ENCODE measurements around the gene AMOTL1.

The AMOTL1 gene

GRCh38 chr11:94775567-94776327, 7.6 kb downstream of the AMOTL1 start:
- ChIA-PET CTCF (no interaction called here), POLR2A (no interaction called here)
- TF ChIP-seq LEF1 (IDR thresholded peaks at IDR 0.05; ENCODE audit: borderline replicate concordance), result no peak
- no peak for TF ChIP-seq L3MBTL2 (conservative IDR thresholded peaks at IDR 0.05)
- no peak for TF ChIP-seq BHLHE40 (IDR thresholded peaks at IDR 0.05; ENCODE audit: borderline replicate concordance)
- no peak for TF ChIP-seq SP1 (IDR thresholded peaks at IDR 0.05)
- no peak for TF ChIP-seq PKNOX1 (IDR thresholded peaks at IDR 0.05)
- TF ChIP-seq SUZ12 (IDR thresholded peaks at IDR 0.05), result no peak
- no peak for TF ChIP-seq FOXM1 (IDR thresholded peaks at IDR 0.05; ENCODE audit: borderline replicate concordance)
- TF ChIP-seq NFRKB (IDR thresholded peaks at IDR 0.05), result no peak
- no peak for DNase-seq (ENCODE audit: extremely low spot score)

- no peak for TF ChIP-seq NFRKB (IDR thresholded peaks at IDR 0.05)
- TF ChIP-seq FOXM1 (IDR thresholded peaks at IDR 0.05; ENCODE audit: borderline replicate concordance), result no peak
- peak; percentile 40; the same call in 1 of the 2 replicates for TF ChIP-seq L3MBTL2 (conservative IDR thresholded peaks at IDR 0.05)
- ChIA-PET POLR2A (no interaction called here), CTCF (interaction anchor here (0.9 kb wide), 1 partner anchor 10 kb away, joined by 4 read pairs; no protein-coding TSS in a partner anchor)
- DNase-seq (ENCODE audit: extremely low spot score), result no peak
These were observed 8.5 kb downstream of the AMOTL1 start for GRCh38 chr11:94776351-94777321.

GRCh38 chr11:94780432-94780831, 12.3 kb downstream of the AMOTL1 start:
- ChIA-PET POLR2A (no interaction called here), CTCF (no interaction called here)
- DNase-seq (ENCODE audit: extremely low spot score), result no peak
- no peak for TF ChIP-seq BHLHE40 (IDR thresholded peaks at IDR 0.05; ENCODE audit: borderline replicate concordance)
- TF ChIP-seq SP1 (IDR thresholded peaks at IDR 0.05), result no peak
- no peak for TF ChIP-seq SUZ12 (IDR thresholded peaks at IDR 0.05)
- TF ChIP-seq HDGF (IDR thresholded peaks at IDR 0.05; ENCODE audit: borderline replicate concordance), result no peak
- no peak for TF ChIP-seq ZNF384 (IDR thresholded peaks at IDR 0.05)
- TF ChIP-seq FOXA1 (IDR thresholded peaks at IDR 0.05), result no peak
- TF ChIP-seq ELF4 (IDR thresholded peaks at IDR 0.05), result no peak
- no peak for TF ChIP-seq NFRKB (IDR thresholded peaks at IDR 0.05)
- no peak for TF ChIP-seq CTBP1 (IDR thresholded peaks at IDR 0.05; ENCODE audit: borderline replicate concordance)
- no peak for TF ChIP-seq L3MBTL2 (conservative IDR thresholded peaks at IDR 0.05)
- no peak for TF ChIP-seq ARNT (IDR thresholded peaks at IDR 0.05)
- no peak for TF ChIP-seq LEF1 (IDR thresholded peaks at IDR 0.05; ENCODE audit: borderline replicate concordance)
- TF ChIP-seq TARDBP (IDR thresholded peaks at IDR 0.05), result no peak
- no peak for TF ChIP-seq PKNOX1 (IDR thresholded peaks at IDR 0.05)
- no peak for TF ChIP-seq FOXK2 (IDR thresholded peaks at IDR 0.05)
- TF ChIP-seq FOXM1 (IDR thresholded peaks at IDR 0.05; ENCODE audit: borderline replicate concordance), result no peak

- DNase-seq (ENCODE audit: extremely low spot score), result no peak
- ChIA-PET POLR2A (no interaction called here), CTCF (no interaction called here)
- TF ChIP-seq FOXM1 (IDR thresholded peaks at IDR 0.05; ENCODE audit: borderline replicate concordance) (no peak), BHLHE40 (IDR thresholded peaks at IDR 0.05; ENCODE audit: borderline replicate concordance) (no peak)
These were observed 13.7 kb downstream of the AMOTL1 start for GRCh38 chr11:94781837-94782236.

- no peak for DNase-seq (ENCODE audit: extremely low spot score)
- ChIA-PET CTCF (no interaction called here), POLR2A (no interaction called here)
- TF ChIP-seq CTBP1 (IDR thresholded peaks at IDR 0.05; ENCODE audit: borderline replicate concordance) (no peak), NFRKB (IDR thresholded peaks at IDR 0.05) (no peak), L3MBTL2 (conservative IDR thresholded peaks at IDR 0.05) (no peak), ELF4 (IDR thresholded peaks at IDR 0.05) (no peak), TARDBP (IDR thresholded peaks at IDR 0.05) (no peak), SUZ12 (IDR thresholded peaks at IDR 0.05) (no peak), FOXK2 (IDR thresholded peaks at IDR 0.05) (no peak), SP1 (IDR thresholded peaks at IDR 0.05) (no peak), ZNF384 (IDR thresholded peaks at IDR 0.05) (no peak), FOXM1 (IDR thresholded peaks at IDR 0.05; ENCODE audit: borderline replicate concordance) (no peak), LEF1 (IDR thresholded peaks at IDR 0.05; ENCODE audit: borderline replicate concordance) (no peak), FOXA1 (IDR thresholded peaks at IDR 0.05) (no peak)
These were observed 14.3 kb downstream of the AMOTL1 start for GRCh38 chr11:94782446-94782845.

- CTCF ChIA-PET, result interaction anchor here (0.9 kb wide), 1 partner anchor 161 kb away, joined by 3 read pairs; no protein-coding TSS in a partner anchor
- TF ChIP-seq BHLHE40 (IDR thresholded peaks at IDR 0.05; ENCODE audit: borderline replicate concordance), result no peak
- DNase-seq (ENCODE audit: extremely low spot score), result no peak
- POLR2A ChIA-PET, result interaction anchor here (0.8 kb wide), 1 partner anchor 44 kb away, joined by 3 read pairs; no protein-coding TSS in a partner anchor
These were observed 16.7 kb downstream of the AMOTL1 start for GRCh38 chr11:94784884-94785283.

GRCh38 chr11:94785509-94785908, 17.4 kb downstream of the AMOTL1 start:
- ChIA-PET CTCF (interaction anchor here (0.9 kb wide), 1 partner anchor 162 kb away, joined by 3 read pairs; no protein-coding TSS in a partner anchor), POLR2A (no interaction called here)
- no peak for TF ChIP-seq SUZ12 (IDR thresholded peaks at IDR 0.05)
- TF ChIP-seq CTBP1 (IDR thresholded peaks at IDR 0.05; ENCODE audit: borderline replicate concordance), result no peak
- no peak for TF ChIP-seq ZNF384 (IDR thresholded peaks at IDR 0.05)
- no peak for TF ChIP-seq NFRKB (IDR thresholded peaks at IDR 0.05)
- no peak for TF ChIP-seq L3MBTL2 (conservative IDR thresholded peaks at IDR 0.05)
- TF ChIP-seq ARNT (IDR thresholded peaks at IDR 0.05), result no peak
- no peak for TF ChIP-seq SP1 (IDR thresholded peaks at IDR 0.05)
- TF ChIP-seq LEF1 (IDR thresholded peaks at IDR 0.05; ENCODE audit: borderline replicate concordance), result no peak
- TF ChIP-seq FOXK2 (IDR thresholded peaks at IDR 0.05), result no peak
- no peak for DNase-seq (ENCODE audit: extremely low spot score)
